ENCODE data around the gene CEP192.

The CEP192 gene

GRCh38 chr18:12948050-12948804 is 42.9 kb upstream of the CEP192 start:
- peak; percentile 57 for DNase-seq (ENCODE audit: low read depth, low spot score)
- no peaks in the 10 kb centered on the region for H3K27me3 ChIP-seq (ENCODE audit: insufficient read depth, insufficient read length)
- peak overlapping the region; percentile 83 for H3K9ac ChIP-seq (ENCODE audit: insufficient read length, low read depth)
- H3K4me1 ChIP-seq (ENCODE audit: insufficient read depth, insufficient read length), result no peaks in the 10 kb centered on the region
- TF ChIP-seq YY1 (IDR thresholded peaks at IDR 0.05; ENCODE audit: insufficient read depth, insufficient read length), result no peak
- TF ChIP-seq SUZ12 (IDR thresholded peaks at IDR 0.05; ENCODE audit: extremely low read depth, insufficient read depth, insufficient read length), result no peak
- no peak for TF ChIP-seq ZNF274 (IDR thresholded peaks at IDR 0.05; ENCODE audit: low read depth, low read length)
- H3K4me3 ChIP-seq (ENCODE audit: insufficient read length, low read depth), result peak overlapping the region; percentile 68
- H3K36me3 ChIP-seq (ENCODE audit: insufficient read depth, insufficient read length, low read length), result peaks cover 13% of the 10 kb centered on the region
- no peaks in the 10 kb centered on the region for H3K9me3 ChIP-seq (ENCODE audit: insufficient read depth, low read length)

DNA sequence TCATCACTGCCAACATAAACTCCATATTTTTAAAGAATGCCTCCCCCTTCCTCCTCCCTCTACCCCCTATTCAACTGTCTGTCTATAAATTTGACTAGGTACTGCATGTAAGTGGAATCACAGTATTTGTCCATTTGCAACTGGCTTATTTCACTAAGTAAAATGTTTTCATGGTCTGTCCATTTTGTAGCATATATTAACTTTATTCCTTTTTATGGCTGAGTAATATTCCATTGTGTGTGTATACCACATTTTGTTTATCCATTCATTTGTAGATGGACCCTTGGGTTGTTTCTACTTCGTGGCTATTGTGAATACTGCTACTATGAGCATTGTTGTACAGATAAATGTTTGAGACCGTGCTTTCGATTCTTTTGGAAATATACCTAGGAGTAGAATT is 32.7 kb upstream of the CEP192 start:
- no peak for DNase-seq (ENCODE audit: low read depth, low spot score)
- TF ChIP-seq SUZ12 (IDR thresholded peaks at IDR 0.05; ENCODE audit: extremely low read depth, insufficient read depth, insufficient read length) (no peak), ZNF274 (IDR thresholded peaks at IDR 0.05; ENCODE audit: low read depth, low read length) (no peak)
- H3K9ac ChIP-seq (ENCODE audit: insufficient read length, low read depth), result no peak overlapping the region
- no peaks in the 10 kb centered on the region for H3K27me3 ChIP-seq (ENCODE audit: insufficient read depth, insufficient read length)
- no peaks in the 10 kb centered on the region for H3K4me1 ChIP-seq (ENCODE audit: insufficient read depth, insufficient read length)
- no peak overlapping the region for H3K4me3 ChIP-seq (ENCODE audit: insufficient read length, low read depth)
- H3K9me3 ChIP-seq (ENCODE audit: insufficient read depth, low read length), result no peaks in the 10 kb centered on the region
- peaks cover 51% of the 10 kb centered on the region for H3K36me3 ChIP-seq (ENCODE audit: insufficient read depth, insufficient read length, low read length)

DNA sequence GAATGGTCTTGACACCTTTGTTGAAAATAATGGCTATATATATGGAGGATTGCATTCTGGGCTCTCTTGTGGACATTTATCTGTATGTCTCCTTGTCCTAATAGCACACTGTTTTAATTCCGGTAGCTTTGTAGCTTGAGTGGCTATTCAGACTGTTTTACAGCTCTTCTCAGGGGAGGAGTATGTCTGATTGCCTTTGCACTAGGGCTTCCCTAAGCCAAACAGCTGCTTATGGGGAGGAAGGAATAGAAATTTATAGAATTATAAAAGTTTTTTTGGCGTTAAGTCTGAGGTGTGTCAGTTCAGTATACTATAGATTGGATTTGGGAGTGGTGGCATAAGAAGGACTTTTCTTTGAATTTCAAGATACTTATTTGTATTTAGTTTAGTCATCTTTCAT is 30.8 kb upstream of the CEP192 start:
- no peak for DNase-seq (ENCODE audit: low read depth, low spot score)
- H3K4me3 ChIP-seq (ENCODE audit: insufficient read length, low read depth), result no peak overlapping the region
- H3K9ac ChIP-seq (ENCODE audit: insufficient read length, low read depth), result no peak overlapping the region
- no peaks in the 10 kb centered on the region for H3K4me1 ChIP-seq (ENCODE audit: insufficient read depth, insufficient read length)
- no peaks in the 10 kb centered on the region for H3K9me3 ChIP-seq (ENCODE audit: insufficient read depth, low read length)
- H3K36me3 ChIP-seq (ENCODE audit: insufficient read depth, insufficient read length, low read length), result peaks cover 51% of the 10 kb centered on the region
- H3K27me3 ChIP-seq (ENCODE audit: insufficient read depth, insufficient read length), result no peaks in the 10 kb centered on the region
- no peak for TF ChIP-seq ZNF274 (IDR thresholded peaks at IDR 0.05; ENCODE audit: low read depth, low read length)
- no peak for TF ChIP-seq SUZ12 (IDR thresholded peaks at IDR 0.05; ENCODE audit: extremely low read depth, insufficient read depth, insufficient read length)
- TF ChIP-seq YY1 (IDR thresholded peaks at IDR 0.05; ENCODE audit: insufficient read depth, insufficient read length), result no peak

- Histone ChIP-seq H3K4me3 (ENCODE audit: insufficient read length, low read depth) (no peak overlapping the region), H3K9ac (ENCODE audit: insufficient read length, low read depth) (no peak overlapping the region), H3K36me3 (ENCODE audit: insufficient read depth, insufficient read length, low read length) (peaks cover 52% of the 10 kb centered on the region), H3K4me1 (ENCODE audit: insufficient read depth, insufficient read length) (no peaks in the 10 kb centered on the region), H3K9me3 (ENCODE audit: insufficient read depth, low read length) (no peaks in the 10 kb centered on the region), H3K27me3 (ENCODE audit: insufficient read depth, insufficient read length) (no peaks in the 10 kb centered on the region)
- DNase-seq (ENCODE audit: low read depth, low spot score), result no peak
- TF ChIP-seq YY1 (IDR thresholded peaks at IDR 0.05; ENCODE audit: insufficient read depth, insufficient read length) (no peak), ZNF274 (IDR thresholded peaks at IDR 0.05; ENCODE audit: low read depth, low read length) (no peak), SUZ12 (IDR thresholded peaks at IDR 0.05; ENCODE audit: extremely low read depth, insufficient read depth, insufficient read length) (no peak)
Observed at GRCh38 chr18:12960853-12961397, 30.2 kb upstream of the CEP192 start.

DNA sequence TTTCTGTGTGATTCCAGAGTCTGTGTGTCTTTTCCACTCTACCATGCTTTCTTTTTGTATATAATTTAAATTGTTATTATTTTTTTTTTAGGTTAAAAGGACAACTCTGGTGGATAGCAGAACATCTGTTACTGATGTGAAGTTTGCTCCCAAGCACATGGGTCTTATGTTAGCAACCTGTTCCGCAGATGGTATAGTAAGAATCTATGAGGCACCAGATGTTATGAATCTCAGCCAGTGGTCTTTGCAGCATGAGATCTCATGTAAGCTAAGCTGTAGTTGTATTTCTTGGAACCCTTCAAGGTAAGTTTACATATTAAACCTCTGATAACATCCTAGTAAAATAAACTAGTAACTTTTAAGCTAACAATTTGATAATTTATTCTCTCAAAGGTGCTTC is 28.1 kb upstream of the CEP192 start:
- Histone ChIP-seq H3K9ac (ENCODE audit: insufficient read length, low read depth) (no peak overlapping the region), H3K27me3 (ENCODE audit: insufficient read depth, insufficient read length) (no peaks in the 10 kb centered on the region), H3K36me3 (ENCODE audit: insufficient read depth, insufficient read length, low read length) (peaks cover 55% of the 10 kb centered on the region), H3K4me1 (ENCODE audit: insufficient read depth, insufficient read length) (no peaks in the 10 kb centered on the region), H3K4me3 (ENCODE audit: insufficient read length, low read depth) (no peak overlapping the region), H3K9me3 (ENCODE audit: insufficient read depth, low read length) (no peaks in the 10 kb centered on the region)
- no peak for DNase-seq (ENCODE audit: low read depth, low spot score)
- TF ChIP-seq YY1 (IDR thresholded peaks at IDR 0.05; ENCODE audit: insufficient read depth, insufficient read length) (no peak), SUZ12 (IDR thresholded peaks at IDR 0.05; ENCODE audit: extremely low read depth, insufficient read depth, insufficient read length) (no peak), ZNF274 (IDR thresholded peaks at IDR 0.05; ENCODE audit: low read depth, low read length) (no peak)

DNA sequence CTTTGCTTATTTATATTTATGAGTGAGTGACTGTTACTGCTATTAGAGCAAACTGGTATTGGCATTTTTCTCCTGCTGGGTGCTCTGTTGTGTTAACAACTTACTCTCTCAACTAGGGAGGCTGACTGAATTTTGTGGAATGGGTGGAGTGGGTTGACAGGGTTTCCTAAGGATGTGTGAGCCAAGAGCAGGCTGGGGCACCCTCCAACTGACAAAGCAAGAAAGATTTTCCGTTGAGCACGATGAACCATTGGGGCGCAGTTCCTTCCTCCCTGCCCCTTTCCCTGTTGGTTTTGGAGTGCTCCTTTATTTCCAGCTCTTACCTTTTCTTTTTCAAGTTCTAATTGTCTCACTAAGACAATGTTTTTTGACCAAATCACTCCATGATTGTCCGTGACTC is 23.0 kb upstream of the CEP192 start:
- H3K9ac ChIP-seq (ENCODE audit: insufficient read length, low read depth), result no peak overlapping the region
- peaks cover 61% of the 10 kb centered on the region for H3K36me3 ChIP-seq (ENCODE audit: insufficient read depth, insufficient read length, low read length)
- H3K9me3 ChIP-seq (ENCODE audit: insufficient read depth, low read length), result no peaks in the 10 kb centered on the region
- H3K27me3 ChIP-seq (ENCODE audit: insufficient read depth, insufficient read length), result no peaks in the 10 kb centered on the region
- H3K4me3 ChIP-seq (ENCODE audit: insufficient read length, low read depth), result no peak overlapping the region
- no peak for TF ChIP-seq SUZ12 (IDR thresholded peaks at IDR 0.05; ENCODE audit: extremely low read depth, insufficient read depth, insufficient read length)
- no peak for TF ChIP-seq ZNF274 (IDR thresholded peaks at IDR 0.05; ENCODE audit: low read depth, low read length)
- no peak for TF ChIP-seq YY1 (IDR thresholded peaks at IDR 0.05; ENCODE audit: insufficient read depth, insufficient read length)
- no peak for DNase-seq (ENCODE audit: low read depth, low spot score)
- H3K4me1 ChIP-seq (ENCODE audit: insufficient read depth, insufficient read length), result no peaks in the 10 kb centered on the region

- H3K36me3 ChIP-seq (ENCODE audit: insufficient read depth, insufficient read length, low read length), result peaks cover 58% of the 10 kb centered on the region
Observed at GRCh38 chr18:12968619-12969018, 22.5 kb upstream of the CEP192 start.

More at GRCh38 chr18:12968619-12969018, 22.5 kb upstream of the CEP192 start:
- no peaks in the 10 kb centered on the region for H3K9me3 ChIP-seq (ENCODE audit: insufficient read depth, low read length)
- no peaks in the 10 kb centered on the region for H3K27me3 ChIP-seq (ENCODE audit: insufficient read depth, insufficient read length)
- H3K4me3 ChIP-seq (ENCODE audit: insufficient read length, low read depth), result no peak overlapping the region
- H3K4me1 ChIP-seq (ENCODE audit: insufficient read depth, insufficient read length), result no peaks in the 10 kb centered on the region
- no peak for DNase-seq (ENCODE audit: low read depth, low spot score)
- TF ChIP-seq ZNF274 (IDR thresholded peaks at IDR 0.05; ENCODE audit: low read depth, low read length) (no peak), SUZ12 (IDR thresholded peaks at IDR 0.05; ENCODE audit: extremely low read depth, insufficient read depth, insufficient read length) (no peak), YY1 (IDR thresholded peaks at IDR 0.05; ENCODE audit: insufficient read depth, insufficient read length) (no peak)
- H3K9ac ChIP-seq (ENCODE audit: insufficient read length, low read depth), result no peak overlapping the region

Data from NT2/D1 (cell line).